HG03103 (cell line): ENCODE data around the gene CSDE1.

Source experiments
- ATAC-seq: cut with Tn5 transposase; IDR thresholded peaks from one replicate; pipeline ENCODE4 v1.9.1; 2021; ENCODE audit warnings: low read depth; ENCODE audit not compliant: unreplicated experiment

The CSDE1 gene

DNA sequence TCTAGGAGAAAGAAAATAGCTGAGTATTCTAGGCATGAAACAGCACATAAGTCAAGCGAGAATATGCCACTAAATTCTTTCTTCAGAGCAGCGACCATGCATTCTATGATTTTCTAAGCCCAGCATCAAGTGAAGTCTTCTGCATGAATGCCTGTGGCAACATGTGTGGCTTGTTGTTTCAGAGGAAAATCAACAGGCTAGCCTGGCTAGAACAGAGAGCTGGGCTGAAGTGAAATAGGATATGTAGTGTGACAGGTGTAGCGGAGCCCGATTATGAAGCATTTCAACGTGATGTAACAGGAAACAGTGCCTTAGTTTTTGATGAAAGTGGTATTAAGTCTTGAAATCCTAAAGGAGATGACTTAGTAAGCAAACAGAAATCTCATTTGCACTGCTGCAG is 7.0 kb downstream of the CSDE1 start:
- ATAC-seq, result no peak

DNA sequence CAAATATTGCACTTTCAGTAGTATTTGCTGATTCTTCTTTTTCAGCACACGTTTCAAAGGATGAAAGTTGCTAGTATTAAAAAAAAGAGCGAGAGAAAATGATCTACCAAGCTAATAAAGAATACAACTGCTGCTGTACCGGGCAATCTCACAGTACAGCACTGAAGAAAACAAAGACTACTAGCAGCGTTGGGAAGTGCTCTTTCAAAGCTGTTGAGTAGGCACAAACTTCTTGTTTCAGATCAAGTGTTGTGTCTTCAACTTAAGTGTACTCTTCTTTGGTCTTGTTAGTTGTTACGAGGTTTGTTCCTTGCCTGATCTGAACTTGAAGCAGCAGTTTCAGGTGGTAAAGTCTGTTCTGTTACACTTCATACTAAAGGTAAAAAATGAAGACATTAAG is 7.9 kb downstream of the CSDE1 start:
- ATAC-seq, result no peak

DNA sequence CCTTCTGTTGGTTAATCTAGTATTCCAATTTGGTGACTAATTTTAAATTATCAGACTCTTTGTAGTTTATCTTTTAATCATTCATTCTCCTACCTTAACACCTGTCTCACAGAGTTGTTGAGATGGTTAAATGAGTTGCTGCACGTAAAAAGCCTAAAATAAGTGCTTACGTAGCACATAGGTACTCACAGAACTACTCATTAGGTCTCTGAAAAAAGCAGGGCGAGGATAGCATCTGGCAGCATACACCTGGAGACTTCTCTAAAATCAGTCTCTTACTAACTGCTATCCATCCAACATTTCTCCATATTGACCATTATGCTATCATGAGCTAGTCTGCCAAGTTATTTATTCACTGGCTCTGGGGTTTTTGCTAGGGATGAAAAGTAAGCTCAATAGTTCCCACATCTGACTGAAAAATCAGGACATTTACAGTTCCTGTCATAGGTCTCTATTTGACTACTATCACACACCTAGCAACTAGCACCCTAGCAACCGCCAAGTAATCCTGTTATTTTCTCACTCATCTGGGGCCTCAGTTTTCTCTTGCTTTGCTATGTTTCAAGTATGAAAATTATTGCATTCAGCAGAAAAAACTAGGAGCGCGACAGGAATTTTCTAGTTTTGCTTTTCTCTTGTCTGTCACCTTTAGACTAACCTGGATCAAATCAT is 11.2 kb downstream of the CSDE1 start:
- no peak for ATAC-seq

DNA sequence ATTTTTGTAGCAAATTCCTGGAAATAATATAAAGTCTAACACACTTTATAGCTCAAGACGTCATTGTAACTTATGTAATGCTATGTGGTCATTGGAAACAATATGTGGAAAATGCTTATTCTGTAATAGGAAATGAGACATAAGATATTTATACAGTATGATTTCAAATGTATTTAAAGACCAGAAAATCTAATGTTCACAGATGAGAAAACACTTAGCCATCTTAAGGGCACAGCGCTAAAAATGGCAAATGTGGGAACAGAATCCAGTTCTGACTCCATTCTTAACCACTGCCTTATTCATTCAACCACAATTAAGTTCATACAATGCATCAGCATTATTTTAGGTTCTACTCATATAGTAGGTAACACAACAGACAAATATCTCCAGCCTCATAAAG is 12.5 kb downstream of the CSDE1 start:
- no peak for ATAC-seq

DNA sequence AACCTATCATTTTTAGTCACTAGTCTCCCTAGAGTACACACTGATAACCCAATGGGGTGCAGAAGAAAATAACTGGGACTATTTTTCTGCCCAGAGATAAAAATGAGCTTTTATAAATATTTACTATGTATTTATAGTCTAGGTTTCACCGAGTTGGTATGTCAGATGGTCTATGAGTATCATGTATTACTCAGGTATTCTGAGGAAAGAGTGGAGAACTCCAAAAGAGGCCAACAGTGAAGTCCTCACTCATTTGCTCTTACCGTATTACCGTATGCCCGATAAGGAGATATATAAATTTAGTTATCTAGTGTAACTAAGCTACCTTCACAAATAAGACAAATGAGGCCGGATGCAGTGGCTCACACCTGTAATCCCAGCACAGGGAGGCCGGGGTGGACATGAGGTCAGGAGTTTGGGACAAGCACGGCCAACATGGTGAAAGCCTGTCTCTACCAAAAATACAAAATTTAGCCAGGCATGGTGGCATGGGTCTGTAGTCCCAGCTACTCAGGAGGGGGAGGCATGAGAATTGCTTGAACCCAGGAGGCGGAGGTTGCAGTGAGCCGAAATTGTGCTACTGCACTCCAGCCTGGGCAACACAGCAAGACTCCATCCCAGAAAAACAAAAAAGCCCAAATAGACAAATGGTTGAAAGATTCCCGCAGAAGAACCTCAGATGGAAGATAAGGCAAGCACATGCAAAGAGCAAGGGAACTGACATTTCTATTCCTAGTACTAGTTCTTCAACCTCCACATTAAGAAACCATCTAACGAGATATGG is 15.6 kb downstream of the CSDE1 start:
- ATAC-seq, result no peak

DNA sequence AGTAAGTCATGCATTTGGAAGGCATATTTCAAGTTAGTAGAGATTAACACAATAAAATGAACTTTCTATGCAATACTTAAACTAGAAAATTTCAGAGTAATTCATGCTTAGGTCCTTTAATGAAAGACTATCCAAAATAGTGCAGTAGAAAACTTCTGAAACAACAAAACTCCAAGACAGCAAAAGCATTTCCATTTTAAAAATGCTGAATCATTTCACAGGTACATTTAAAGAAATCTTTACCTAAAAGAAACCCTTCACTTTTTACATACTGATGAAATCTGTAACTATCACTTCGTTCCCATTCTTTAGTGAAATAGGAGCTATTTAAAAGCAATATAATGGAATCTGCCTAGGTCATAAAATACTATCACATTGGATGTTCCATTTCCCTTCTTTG is 17.5 kb downstream of the CSDE1 start:
- ATAC-seq, result no peak

DNA sequence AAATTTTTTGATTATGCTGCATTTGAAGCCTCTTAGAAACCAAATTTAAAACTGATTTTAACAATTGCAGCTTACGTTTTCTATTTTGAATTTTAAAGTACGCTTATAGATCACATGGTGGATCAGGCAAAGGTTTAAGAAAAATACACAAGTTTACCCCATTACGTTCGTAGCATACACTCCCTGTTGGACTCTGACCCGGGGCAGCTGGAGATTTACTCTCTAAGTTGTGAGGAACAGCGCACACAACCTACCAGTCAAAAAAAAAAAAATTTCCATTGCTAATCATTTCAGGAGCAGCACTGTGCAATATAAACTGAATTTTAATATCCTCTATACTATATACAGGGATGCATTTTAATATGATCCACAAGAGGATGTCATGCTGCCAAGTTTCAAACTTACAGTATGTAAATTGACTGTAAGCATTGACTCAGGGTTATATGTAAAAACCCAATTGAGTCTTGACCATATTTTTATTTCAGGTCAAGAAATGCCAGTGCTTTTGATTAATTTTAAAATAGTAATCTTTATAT is 20.4 kb downstream of the CSDE1 start:
- no peak for ATAC-seq

DNA sequence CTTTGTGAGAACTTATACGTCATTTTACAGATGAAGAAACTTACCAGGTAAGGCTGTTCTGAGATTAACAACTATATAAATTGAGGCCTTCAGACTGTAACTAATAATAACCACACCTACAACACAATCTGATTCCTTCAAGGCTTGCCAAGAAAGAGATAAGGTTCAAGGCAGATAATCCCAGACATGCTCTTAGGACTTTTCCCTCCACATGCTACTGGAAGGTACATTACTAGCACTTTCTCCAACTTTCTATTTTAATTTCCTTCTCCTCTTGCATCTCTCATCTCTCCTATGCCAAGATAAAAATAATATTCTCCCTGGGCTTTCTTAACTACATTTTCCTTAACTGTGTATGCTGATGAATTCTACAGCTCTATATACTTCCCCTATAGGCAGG is 22.3 kb downstream of the CSDE1 start:
- no peak for ATAC-seq

DNA sequence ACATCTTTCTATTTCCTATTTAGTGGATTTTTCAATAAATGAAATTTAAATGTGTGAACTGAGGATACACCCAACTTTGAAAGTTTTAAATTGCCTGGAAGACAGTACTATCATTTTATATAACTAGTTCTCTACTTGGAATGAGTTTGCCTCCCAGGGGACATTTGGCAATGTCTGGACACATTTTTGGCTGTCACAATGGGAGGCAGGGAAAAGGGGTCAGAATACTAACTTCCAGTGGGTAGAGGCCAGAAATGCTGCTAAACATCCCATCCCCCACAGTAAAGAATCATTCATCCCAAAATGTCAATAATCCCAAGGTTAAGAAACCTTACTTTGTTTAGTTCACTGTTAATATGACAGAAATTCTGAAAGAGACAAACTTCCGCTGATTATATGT is 28.0 kb downstream of the CSDE1 start:
- ATAC-seq, result no peak

DNA sequence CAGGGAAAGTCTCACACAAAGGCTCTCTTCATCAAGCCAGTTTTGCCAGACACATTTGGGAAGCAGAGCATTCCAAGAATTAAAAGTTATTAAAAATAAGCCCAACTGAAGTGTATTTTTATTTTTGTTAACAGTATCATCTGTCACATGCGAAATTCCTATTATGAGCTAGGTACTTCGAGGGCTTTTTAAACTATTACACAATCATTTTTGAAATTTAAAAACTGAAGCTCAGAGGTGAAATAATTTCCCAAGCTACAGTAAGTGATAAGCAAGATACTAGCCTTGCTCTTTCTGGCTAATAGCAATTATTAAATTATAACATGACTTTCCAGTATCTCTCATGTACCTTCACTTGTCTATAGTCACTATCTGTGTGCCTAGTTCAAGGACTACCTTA is 29.2 kb downstream of the CSDE1 start:
- no peak for ATAC-seq

DNA sequence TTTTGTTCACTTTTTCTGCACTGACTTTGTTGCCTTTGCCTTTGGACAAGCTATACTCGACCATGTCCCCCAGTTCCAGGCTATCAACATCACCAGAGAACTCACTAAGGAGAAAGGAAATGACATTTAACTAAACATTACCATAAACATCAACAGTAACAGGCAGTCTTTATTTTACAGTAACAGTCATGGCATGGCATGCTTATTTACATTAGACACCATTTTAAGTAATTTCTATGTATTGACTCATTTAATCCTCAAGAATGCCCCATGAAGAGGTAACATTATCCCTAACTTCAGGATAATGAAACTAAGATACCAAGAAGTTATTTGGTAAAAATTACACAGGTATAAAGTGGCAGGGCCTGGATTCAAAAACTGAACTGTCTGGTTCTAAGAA is 32.6 kb downstream of the CSDE1 start:
- ATAC-seq, result no peak

DNA sequence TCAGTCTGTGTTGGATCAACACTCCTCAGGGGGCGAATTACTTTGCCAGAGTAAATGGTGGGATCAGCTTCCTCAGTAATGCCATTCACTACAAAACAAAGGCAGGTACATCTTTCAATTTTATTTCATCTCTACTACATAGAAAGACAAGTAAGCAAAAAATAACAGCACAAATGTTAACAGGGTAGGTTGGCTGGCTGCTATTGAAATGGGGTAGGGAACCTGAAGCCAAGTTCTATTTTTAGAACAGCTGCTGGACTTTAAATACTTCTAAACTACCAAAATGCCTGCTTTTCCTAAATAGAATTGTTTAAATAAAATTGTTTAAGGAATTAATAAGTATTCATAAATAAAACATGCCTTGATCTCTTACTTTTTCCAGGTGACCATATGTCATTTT is 33.9 kb downstream of the CSDE1 start:
- ATAC-seq, result no peak

DNA sequence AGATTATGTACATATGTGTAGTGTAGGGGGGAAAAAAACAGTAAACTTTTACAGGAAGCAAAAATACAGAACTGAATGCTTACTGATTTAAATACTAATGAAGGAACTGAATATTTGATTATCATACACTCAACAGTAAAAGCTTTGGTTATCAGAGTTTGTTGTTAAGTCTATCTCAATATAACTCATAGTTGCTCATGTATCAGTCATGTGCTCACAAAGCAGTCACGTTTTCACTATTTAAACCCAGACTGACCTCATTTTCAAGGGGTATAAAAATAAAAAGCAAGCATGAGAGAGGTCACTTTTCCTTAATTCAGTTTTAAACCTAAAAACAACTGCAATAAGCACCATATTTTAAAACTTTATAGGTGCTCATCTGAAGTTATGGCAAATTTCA is 34.3 kb downstream of the CSDE1 start:
- ATAC-seq, result no peak

DNA sequence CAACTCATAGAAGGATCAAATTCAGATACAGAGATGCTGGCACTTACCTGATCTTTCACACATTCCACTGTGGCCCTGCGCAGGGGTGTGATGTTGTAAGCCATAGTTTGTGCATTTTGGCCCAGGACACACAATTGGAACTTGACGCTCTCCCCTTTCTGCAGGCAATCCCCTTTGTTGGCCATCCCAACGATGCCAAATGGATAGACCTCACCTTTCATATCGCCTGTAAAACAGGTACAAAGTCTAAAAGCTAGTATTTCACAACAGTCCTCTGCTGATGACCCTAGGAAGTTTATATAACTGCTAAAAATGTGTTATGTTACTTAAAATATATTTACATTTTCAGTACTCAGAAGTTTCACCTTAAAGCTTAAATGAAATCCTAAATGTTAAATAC is 37.3 kb downstream of the CSDE1 start:
- no peak for ATAC-seq

DNA sequence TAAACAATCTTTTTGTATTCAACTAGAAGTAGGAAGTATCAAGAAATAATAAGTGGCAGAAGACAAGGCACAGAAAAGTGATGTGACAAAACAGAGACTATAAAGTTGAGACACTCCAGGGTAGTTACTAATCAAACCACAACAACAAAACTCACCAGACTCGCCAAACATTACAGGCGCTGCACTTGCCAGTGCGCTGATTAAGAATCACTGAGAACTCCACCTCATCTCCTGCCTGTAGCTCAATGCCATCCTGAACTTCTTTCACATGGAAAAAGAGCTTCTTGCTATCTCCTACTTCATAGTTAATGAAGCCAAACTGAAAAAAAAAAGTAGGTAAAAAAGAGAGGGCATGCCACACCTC is 38.4 kb downstream of the CSDE1 start:
- ATAC-seq, result no peak

DNA sequence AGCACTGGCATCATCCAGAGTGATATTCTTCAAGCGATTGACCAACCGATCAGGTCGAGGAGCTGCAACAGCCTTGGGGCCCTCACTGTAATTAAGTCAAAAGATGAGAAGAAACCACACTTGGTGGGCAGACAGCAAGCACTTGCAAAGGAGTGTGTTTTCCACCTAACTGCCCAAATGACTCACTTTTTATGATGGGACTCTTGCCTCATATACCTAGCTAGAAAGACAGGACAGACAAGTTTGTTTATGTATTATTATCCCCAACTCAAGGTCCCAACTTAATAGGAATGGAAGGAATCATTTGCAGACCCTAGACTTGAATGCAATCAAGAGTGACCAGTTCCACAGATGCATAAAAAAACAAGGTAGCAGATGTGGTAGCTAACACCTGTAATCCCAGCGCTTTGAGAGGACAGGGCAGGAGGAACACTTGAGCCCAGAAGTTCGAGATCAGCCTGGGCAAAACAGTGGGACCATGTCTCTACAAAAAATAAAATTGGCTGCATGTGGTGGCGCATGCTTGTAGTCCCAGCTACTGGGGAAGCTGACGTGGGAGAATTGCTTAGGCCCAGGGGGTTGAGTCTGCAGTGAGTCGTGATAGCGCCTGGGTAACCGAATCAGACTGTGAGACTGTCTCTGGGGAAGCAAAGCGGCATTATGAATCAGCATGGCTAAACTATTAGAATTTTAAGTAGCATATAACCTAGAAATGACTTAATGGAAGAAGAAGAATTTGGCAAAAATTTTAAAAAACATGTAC is 38.9 kb downstream of the CSDE1 start:
- no peak for ATAC-seq

DNA sequence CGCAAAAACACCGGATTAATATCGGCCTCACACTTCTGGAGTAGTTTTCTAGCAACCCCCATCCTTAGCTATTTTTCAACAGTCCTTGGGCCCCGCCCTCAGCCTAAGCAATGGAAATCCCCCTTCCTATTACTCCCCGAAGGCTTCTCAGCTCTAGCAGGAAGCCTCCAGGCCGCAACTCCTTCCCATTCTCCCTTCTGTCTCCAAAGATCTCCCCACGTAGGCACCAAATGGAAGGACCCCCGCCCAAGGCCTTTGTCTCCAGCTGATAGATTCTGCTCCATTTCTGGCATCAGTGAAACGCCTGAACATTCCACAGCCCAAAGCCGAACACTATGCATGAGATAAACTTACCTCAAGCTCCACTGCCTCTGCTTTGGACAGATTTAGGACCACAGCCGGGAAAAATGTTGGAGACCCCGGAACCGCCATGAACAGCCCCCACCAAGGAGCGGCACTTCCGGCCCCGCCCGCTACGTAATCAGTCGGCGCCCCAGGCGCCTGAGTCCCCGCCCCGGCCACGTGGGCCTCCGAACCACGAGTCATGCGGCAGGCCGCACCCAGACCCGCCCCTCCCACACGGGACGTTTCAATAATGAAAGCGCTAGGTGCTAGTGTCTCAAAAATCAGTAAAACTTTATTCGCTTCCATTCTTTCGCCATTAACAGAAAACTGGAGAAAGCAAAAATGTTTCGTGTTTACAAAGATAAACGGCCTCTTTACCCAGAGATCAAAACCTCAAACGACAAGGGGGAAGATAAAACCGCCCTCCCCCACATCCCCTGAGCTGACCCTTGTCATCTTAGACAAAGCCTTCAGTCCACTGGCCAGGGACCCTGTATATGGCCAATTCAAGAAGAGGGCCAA is 41.2 kb downstream of the CSDE1 start, which contains the start of gene NRAS:
Gene NRAS, minus strand, starts transcription at position 468 of the 867 bp plus-strand sequence. CDS start 611 bp downstream, outside the sequence.
- ATAC-seq, result peak; percentile 96

DNA sequence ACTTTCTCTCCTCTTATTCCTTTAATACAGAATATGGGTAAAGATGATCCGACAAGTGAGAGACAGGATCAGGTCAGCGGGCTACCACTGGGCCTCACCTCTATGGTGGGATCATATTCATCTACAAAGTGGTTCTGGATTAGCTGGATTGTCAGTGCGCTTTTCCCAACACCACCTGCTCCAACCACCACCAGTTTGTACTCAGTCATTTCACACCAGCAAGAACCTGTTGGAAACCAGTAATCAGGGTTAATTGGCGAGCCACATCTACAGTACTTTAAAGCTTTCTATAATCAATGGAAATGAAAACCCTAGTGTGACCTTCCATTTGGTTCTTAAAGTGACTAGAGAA is 41.9 kb downstream of the CSDE1 start:
- no peak for ATAC-seq

DNA sequence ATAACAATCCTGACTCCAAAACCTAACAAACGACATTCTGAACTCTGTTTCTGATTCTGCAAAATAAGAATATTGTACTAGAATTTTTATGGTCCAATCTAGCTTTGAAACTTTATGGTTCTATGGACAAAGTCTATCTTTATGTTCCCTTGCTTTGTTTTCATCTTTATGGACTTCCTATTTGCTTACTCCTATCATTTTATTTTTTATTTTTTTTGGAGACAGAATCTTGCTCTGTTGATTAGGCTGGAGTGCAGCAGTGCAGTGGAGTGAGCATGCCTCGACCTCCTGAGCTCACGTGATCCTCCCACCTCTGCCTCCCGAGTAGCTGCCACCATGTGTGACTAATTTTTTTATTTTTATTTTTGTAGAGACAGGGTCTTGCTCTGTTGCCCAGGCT is 44.8 kb downstream of the CSDE1 start:
- ATAC-seq, result no peak

DNA sequence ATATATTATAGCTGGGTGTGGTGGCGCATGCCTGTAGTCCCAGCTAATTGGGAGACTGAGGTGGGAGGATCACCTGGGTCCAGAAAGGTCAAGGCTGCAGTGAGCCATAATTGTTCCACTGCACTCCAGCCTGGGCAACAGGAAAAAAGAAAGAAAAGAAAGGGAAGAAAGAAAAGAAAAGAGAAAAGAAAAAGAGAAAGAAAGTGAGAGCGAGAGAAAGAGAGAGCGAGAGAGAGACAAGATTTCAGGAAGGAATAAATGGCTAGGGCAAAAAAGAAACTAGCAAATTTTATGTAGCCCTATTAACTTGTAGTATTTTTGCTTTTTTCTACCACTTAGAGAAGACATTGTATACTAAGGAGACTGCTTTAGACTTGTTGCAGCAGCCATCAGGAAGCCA is 47.4 kb downstream of the CSDE1 start:
- no peak for ATAC-seq

DNA sequence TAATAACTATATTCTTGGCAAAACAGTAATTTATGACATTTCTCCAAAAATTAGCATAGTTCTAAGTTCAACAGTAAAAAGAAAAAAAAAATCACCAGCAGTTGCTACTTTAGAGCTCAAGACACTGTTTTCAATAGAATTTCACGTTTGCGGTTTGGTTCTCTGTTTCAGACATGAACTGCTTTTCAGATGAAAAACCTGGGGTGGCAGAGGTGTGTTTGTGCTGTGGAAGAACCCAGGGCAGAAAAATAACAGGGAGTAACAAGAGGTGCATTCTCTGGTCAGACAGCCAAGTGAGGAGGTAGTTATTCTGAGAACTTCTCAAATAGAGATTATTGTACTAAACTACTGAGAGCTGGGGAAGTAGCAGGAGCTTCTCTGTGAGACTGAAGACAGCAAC is 50.2 kb downstream of the CSDE1 start:
- no peak for ATAC-seq
